ENCODE data around the gene AMOT.

Gene AMOT

GRCh38 chrX:112785344-112785743 lies 55.3 kb downstream of the AMOT start:
- peaks cover 0 to 9% of the 10 kb centered on the region in 2 experiments for H3K4me1 ChIP-seq (ENCODE audit: control insufficient read depth in 1 of 2, insufficient read depth in 1 of 2, low read depth in 1 of 2, low read length in 1 of 2)
- H3K9me3 ChIP-seq, result no peaks in the 10 kb centered on the region

GRCh38 chrX:112784692-112785091 lies 55.9 kb downstream of the AMOT start:
- Histone ChIP-seq H3K4me1 (ENCODE audit: control insufficient read depth in 1 of 2, insufficient read depth in 1 of 2, low read depth in 1 of 2, low read length in 1 of 2) (peaks cover 0 to 9% of the 10 kb centered on the region in 2 experiments), H3K9me3 (no peaks in the 10 kb centered on the region), H3K36me3 (no peaks in the 10 kb centered on the region), H3K27me3 (no peaks in the 10 kb centered on the region), H3K27ac (no peak overlapping the region), H3K4me3 (ENCODE audit: low read depth in 1 of 2, low read length in 1 of 2) (no peak overlapping the region)
- TF ChIP-seq CTCF (IDR thresholded peaks at IDR 0.05), result no peak

More at GRCh38 chrX:112785344-112785743, 55.3 kb downstream of the AMOT start:
- Histone ChIP-seq H3K27ac (no peak overlapping the region), H3K36me3 (no peaks in the 10 kb centered on the region), H3K4me3 (ENCODE audit: low read depth in 1 of 2, low read length in 1 of 2) (no peak overlapping the region), H3K27me3 (no peaks in the 10 kb centered on the region)
- no peak for TF ChIP-seq CTCF (IDR thresholded peaks at IDR 0.05)

- no peaks in the 10 kb centered on the region for H3K27me3 ChIP-seq
- H3K4me3 ChIP-seq (ENCODE audit: low read depth in 1 of 2, low read length in 1 of 2), result no peak overlapping the region
- H3K4me1 ChIP-seq (ENCODE audit: control insufficient read depth in 1 of 2, insufficient read depth in 1 of 2, low read depth in 1 of 2, low read length in 1 of 2), result no peaks in the 10 kb centered on the region
- H3K36me3 ChIP-seq, result no peaks in the 10 kb centered on the region
- H3K9me3 ChIP-seq, result no peaks in the 10 kb centered on the region
- no peak overlapping the region for H3K27ac ChIP-seq
- TF ChIP-seq CTCF (IDR thresholded peaks at IDR 0.05), result no peak
Observed at GRCh38 chrX:112779139-112779538, 61.5 kb downstream of the AMOT start.

GRCh38 chrX:112774651-112775293 lies 65.9 kb downstream of the AMOT start:
- Histone ChIP-seq H3K36me3 (no peaks in the 10 kb centered on the region), H3K4me1 (ENCODE audit: control insufficient read depth in 1 of 2, insufficient read depth in 1 of 2, low read depth in 1 of 2, low read length in 1 of 2) (no peaks in the 10 kb centered on the region), H3K27ac (no peak overlapping the region), H3K27me3 (no peaks in the 10 kb centered on the region), H3K9me3 (no peaks in the 10 kb centered on the region), H3K4me3 (ENCODE audit: low read depth in 1 of 2, low read length in 1 of 2) (no peak overlapping the region)
- TF ChIP-seq CTCF (IDR thresholded peaks at IDR 0.05), result no peak

- Histone ChIP-seq H3K27ac (no peak overlapping the region), H3K36me3 (no peaks in the 10 kb centered on the region), H3K4me3 (ENCODE audit: low read depth in 1 of 2, low read length in 1 of 2) (no peak overlapping the region), H3K9me3 (no peaks in the 10 kb centered on the region), H3K27me3 (no peaks in the 10 kb centered on the region), H3K4me1 (ENCODE audit: control insufficient read depth in 1 of 2, insufficient read depth in 1 of 2, low read depth in 1 of 2, low read length in 1 of 2) (no peaks in the 10 kb centered on the region)
- TF ChIP-seq CTCF (IDR thresholded peaks at IDR 0.05), result no peak
Observed at GRCh38 chrX:112774142-112774541, 66.5 kb downstream of the AMOT start.
